Smooth muscle cell (in vitro differentiated cells): ENCODE results near the gene ATP8B2. TPM values are rescaled to one million over a fixed set of nuclear protein-coding genes. Genes with fewer than 3 reads are reported as not detected.
"Not testable (repeated sequence)": the region's sequence is repeated elsewhere in the genome, so short reads cannot be mapped to it uniquely, and the experiment has no call there.

Experiments used
- DNase-seq: peaks from one replicate; lab custom pipeline; 2025; ENCODE audit not compliant: unreplicated experiment; lab: John Stamatoyannopoulos, UW
- H2AFZ ChIP-seq: fragments of 200-600 bp; sonication (generic); 2 replicates; pipeline ENCODE4 v1.6.0; 2016; ENCODE audit warnings: antibody characterized with exemption, low read depth, mild to moderate bottlenecking
- H3F3A ChIP-seq: fragments of 200-600 bp; sonication (generic); 2 replicates; pipeline ENCODE4 v1.6.0; 2017; ENCODE audit warnings: antibody characterized with exemption, low read depth
- H3K27ac ChIP-seq: fragments of 200-600 bp; sonication (generic); 2 replicates; pipeline ENCODE4 v1.5.1; 2016; ENCODE audit warnings: low read depth, mild to moderate bottlenecking
- H3K27me3 ChIP-seq: fragments of 200-600 bp; sonication (generic); 2 replicates; pipeline ENCODE4 v1.6.1; 2016; ENCODE audit warnings: low read depth, mild to moderate bottlenecking
- H3K36me3 ChIP-seq: fragments of 200-600 bp; sonication (generic); 2 replicates; pipeline ENCODE4 v1.5.1; 2016; ENCODE audit warnings: low read depth
- H3K4me1 ChIP-seq: fragments of 200-600 bp; sonication (generic); 2 replicates; pipeline ENCODE4 v1.5.1; 2016; ENCODE audit warnings: low read depth
- H3K4me2 ChIP-seq: fragments of 200-600 bp; sonication (generic); 2 replicates; pipeline ENCODE4 v1.6.0; 2016; ENCODE audit warnings: mild to moderate bottlenecking
- H3K4me3 ChIP-seq: fragments of 200-600 bp; sonication (generic); 2 replicates; pipeline ENCODE4 v1.5.1; 2016; ENCODE audit warnings: mild to moderate bottlenecking
- H3K79me2 ChIP-seq: fragments of 200-600 bp; sonication (generic); 2 replicates; pipeline ENCODE4 v1.6.0; 2016; ENCODE audit warnings: low read depth, mild to moderate bottlenecking
- H3K9ac ChIP-seq: fragments of 200-600 bp; sonication (generic); 2 replicates; pipeline ENCODE4 v1.6.0; 2016; ENCODE audit warnings: low read depth
- H3K9me3 ChIP-seq: fragments of 200-600 bp; sonication (generic); replicated peaks from 2 replicates; pipeline ENCODE4 v1.5.1; 2016; ENCODE audit warnings: low read depth
- H4K20me1 ChIP-seq: fragments of 200-600 bp; sonication (generic); 2 replicates; pipeline ENCODE4 v1.6.0; 2016; ENCODE audit warnings: low read depth
- CTCF ChIP-seq: fragments of 200-600 bp; sonication (generic); IDR thresholded peaks from 2 replicates; pipeline ENCODE4 v1.5.1; 2017; ENCODE audit warnings: borderline replicate concordance, mild to moderate bottlenecking, antibody characterized with exemption; ENCODE audit not compliant: insufficient read depth, poor library complexity, severe bottlenecking
- WGBS: methylation state at CpG from one replicate; pipeline ENCODE4 v1.1.7; 2016; ENCODE audit warnings: low lambda C conversion rate; 5-methylcytosine and 5-hydroxymethylcytosine counted together
- polyA plus RNA-seq: library from polyadenylated mRNA; unstranded; fragments of >200 nt; fragmentation: Nextera tagmentation; extraction: Ambion mirVana; gene quantifications from 2 replicates; pipeline ENCODE4 v1.2.1, GENCODE V29; 2016
- total RNA-seq: library from RNA; depleted of rRNA; stranded (reverse); fragments of >200 nt; gene quantifications from 2 replicates; pipeline ENCODE4 v1.2.3, GENCODE V29; 2014

ATP8B2 gene
- total and polyA plus RNA-seq, 2 experiments from 2014 or later: 20.7 to 57.6 TPM

- Histone ChIP-seq H3K9ac (no peak overlapping the region), H3K36me3 (no peaks in the 10 kb centered on the region), H4K20me1 (no peaks in the 10 kb centered on the region), H2AFZ (no peak overlapping the region), H3K27ac (no peak overlapping the region), H3K27me3 (no peaks in the 10 kb centered on the region), H3F3A (no peaks in the 10 kb centered on the region), H3K4me1 (no peaks in the 10 kb centered on the region), H3K9me3 (no peaks in the 10 kb centered on the region), H3K4me2 (no peak overlapping the region), H3K79me2 (no peaks in the 10 kb centered on the region), H3K4me3 (no peak overlapping the region)
- TF ChIP-seq CTCF: no peak
- DNase-seq: no peak
Measured at GRCh38 chr1:154360288-154360687, 35.0 kb downstream of the ATP8B2 start.

GRCh38 chr1:154360881-154361280 lies 35.6 kb downstream of the ATP8B2 start:
- H3F3A ChIP-seq, H3K36me3 ChIP-seq, H2AFZ ChIP-seq, H3K4me1 ChIP-seq, H3K4me2 ChIP-seq, H3K9ac ChIP-seq, H3K27me3 ChIP-seq, H4K20me1 ChIP-seq, DNase-seq, H3K27ac ChIP-seq, H3K79me2 ChIP-seq, H3K4me3 ChIP-seq, H3K9me3 ChIP-seq: not testable (repeated sequence)
- WGBS: 96% methylated on average over 5 of the region's 5 CpGs

- Histone ChIP-seq H3K27me3 (no peaks in the 10 kb centered on the region), H3K36me3 (no peaks in the 10 kb centered on the region), H2AFZ (no peak overlapping the region), H3K27ac (no peak overlapping the region), H3K4me1 (no peaks in the 10 kb centered on the region), H3K9ac (no peak overlapping the region), H3K79me2 (no peaks in the 10 kb centered on the region), H3K9me3 (no peaks in the 10 kb centered on the region), H3F3A (no peaks in the 10 kb centered on the region), H3K4me3 (no peak overlapping the region), H4K20me1 (no peaks in the 10 kb centered on the region), H3K4me2 (no peak overlapping the region)
- no peak for TF ChIP-seq CTCF
- no peak for DNase-seq
- WGBS: 68% methylated on average over 3 of the region's 3 CpGs
Measured at GRCh38 chr1:154361357-154361756, 36.0 kb downstream of the ATP8B2 start.

GRCh38 chr1:154371436-154371835 lies 46.1 kb downstream of the ATP8B2 start:
- H3F3A ChIP-seq: no peaks in the 10 kb centered on the region

GRCh38 chr1:154373777-154374357 lies 48.5 kb downstream of the ATP8B2 start:
- 93% methylated on average over 7 of the region's 7 CpGs for WGBS
- not testable (repeated sequence) for H2AFZ ChIP-seq, H3F3A ChIP-seq, H3K4me3 ChIP-seq, DNase-seq, H3K4me1 ChIP-seq, H3K36me3 ChIP-seq, H3K4me2 ChIP-seq, H3K79me2 ChIP-seq, H4K20me1 ChIP-seq, H3K27ac ChIP-seq, H3K9me3 ChIP-seq, H3K27me3 ChIP-seq, H3K9ac ChIP-seq

More at GRCh38 chr1:154371436-154371835, 46.1 kb downstream of the ATP8B2 start:
- Histone ChIP-seq H3K79me2 (no peaks in the 10 kb centered on the region), H3K4me1 (no peaks in the 10 kb centered on the region), H3K9ac (no peak overlapping the region), H3K27me3 (no peaks in the 10 kb centered on the region), H3K9me3 (no peaks in the 10 kb centered on the region), H4K20me1 (no peaks in the 10 kb centered on the region), H3K27ac (no peak overlapping the region), H3K4me3 (no peak overlapping the region), H3K4me2 (no peak overlapping the region), H3K36me3 (no peaks in the 10 kb centered on the region), H2AFZ (no peak overlapping the region)
- no peak for DNase-seq
- WGBS: 93% methylated on average over 6 of the region's 6 CpGs
- no peak for TF ChIP-seq CTCF
